ENCODE results near the gene IL17RA.

IL17RA gene

DNA sequence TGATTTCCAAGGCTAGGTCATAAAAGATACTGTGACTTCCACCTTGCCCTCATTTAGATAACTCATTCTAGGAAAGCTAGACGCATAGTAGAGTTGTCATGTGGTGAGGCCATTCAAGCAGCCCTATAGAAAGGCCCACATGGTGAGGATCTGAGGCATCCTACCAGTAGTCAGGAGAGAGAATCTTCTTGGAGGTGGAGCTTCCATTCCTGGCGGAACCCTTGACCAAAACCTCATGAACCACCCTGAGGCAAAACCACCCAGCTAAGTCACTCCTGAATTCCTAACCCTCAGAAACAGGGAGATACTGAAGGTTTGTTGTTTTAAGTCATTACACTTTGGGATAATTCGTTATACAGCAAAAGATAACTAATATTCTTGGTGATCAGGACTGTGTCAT lies 77.2 kb downstream of the IL17RA start:
- DNase-seq: no peak

DNA sequence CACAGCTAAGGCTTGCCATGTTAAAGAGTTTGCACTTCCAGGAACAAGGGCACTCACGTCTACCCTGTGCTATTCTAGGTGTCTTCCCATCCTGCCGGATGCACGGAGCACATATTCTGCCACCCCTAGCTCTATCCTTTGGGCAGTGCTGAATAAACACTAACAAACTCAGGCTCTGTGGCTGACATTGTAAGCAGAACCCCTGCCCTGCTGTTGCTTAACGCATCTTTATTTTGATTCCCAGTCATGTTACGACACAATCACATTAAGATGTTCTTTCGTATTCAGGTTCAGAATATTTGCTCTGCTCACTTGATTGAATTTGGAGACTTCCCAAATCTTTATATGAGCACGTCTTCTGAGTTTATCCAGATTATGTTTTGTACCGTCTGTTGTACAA lies 77.9 kb downstream of the IL17RA start:
- DNase-seq: no peak

DNA sequence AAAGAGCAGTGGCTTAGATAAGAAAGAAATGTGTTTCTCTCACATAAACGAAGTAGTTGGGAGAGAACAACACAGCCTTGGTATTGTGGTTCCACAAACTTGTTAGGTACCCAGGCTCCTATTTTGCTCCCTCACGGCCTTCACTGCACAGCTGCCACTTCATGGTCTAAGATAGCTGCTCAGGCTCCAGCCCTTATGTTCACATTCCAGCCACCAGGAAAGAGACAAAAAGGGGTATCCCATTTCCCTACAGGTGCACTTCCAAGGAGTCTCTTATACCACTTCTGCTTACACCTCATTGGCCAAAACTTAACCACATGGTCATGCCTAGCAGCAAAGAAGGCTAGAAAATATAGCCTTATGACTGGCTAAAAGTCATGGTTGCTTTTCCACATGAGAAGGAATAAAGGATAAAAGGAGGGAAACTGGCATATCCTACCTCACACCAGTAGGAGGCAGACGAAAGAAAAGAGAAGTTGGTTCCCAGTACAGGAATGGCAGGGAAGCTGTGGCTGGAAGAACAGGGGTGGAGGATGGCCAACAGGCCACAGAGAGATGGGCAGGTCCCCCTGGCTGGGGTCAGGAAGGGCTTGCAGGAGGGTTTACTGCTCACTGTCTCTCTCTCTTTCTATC lies 79.7 kb downstream of the IL17RA start:
- no peak for DNase-seq
